Measurements from ENCODE around the gene OR2T10.

Gene OR2T10

GRCh38 chr1:248625971-248626370, 28.5 kb upstream of the OR2T10 start:
- Histone ChIP-seq H3K27ac (ENCODE audit: low read length) (no peak overlapping the region), H3K27me3 (ENCODE audit: low read depth, low read length) (no peaks in the 10 kb centered on the region), H3K4me1 (ENCODE audit: control insufficient read depth in 1 of 2, insufficient read depth in 2 of 2, low read length in 2 of 2) (no peaks in the 10 kb centered on the region), H3K4me3 (ENCODE audit: low read depth in 1 of 2, low read length in 2 of 2) (no peak overlapping the region), H3K9me3 (ENCODE audit: control insufficient read depth in 1 of 2, low read length in 2 of 2) (no peaks in the 10 kb centered on the region), H3K36me3 (ENCODE audit: control insufficient read depth in 1 of 2, insufficient read depth in 2 of 2, low read length in 2 of 2) (no peaks in the 10 kb centered on the region)

- no peaks in the 10 kb centered on the region for H3K9me3 ChIP-seq (ENCODE audit: control insufficient read depth in 1 of 2, low read length in 2 of 2)
- H3K27me3 ChIP-seq (ENCODE audit: low read depth, low read length) = no peaks in the 10 kb centered on the region
- no peaks in the 10 kb centered on the region for H3K36me3 ChIP-seq (ENCODE audit: control insufficient read depth in 1 of 2, insufficient read depth in 2 of 2, low read length in 2 of 2)
- H3K27ac ChIP-seq (ENCODE audit: low read length) = no peak overlapping the region
- no peak overlapping the region for H3K4me3 ChIP-seq (ENCODE audit: low read depth in 1 of 2, low read length in 2 of 2)
- H3K4me1 ChIP-seq (ENCODE audit: control insufficient read depth in 1 of 2, insufficient read depth in 2 of 2, low read length in 2 of 2) = no peaks in the 10 kb centered on the region
Observed at GRCh38 chr1:248625166-248625565, 27.7 kb upstream of the OR2T10 start.

GRCh38 chr1:248622570-248623001, 25.1 kb upstream of the OR2T10 start:
- Histone ChIP-seq H3K36me3 (ENCODE audit: control insufficient read depth in 1 of 2, insufficient read depth in 2 of 2, low read length in 2 of 2) (no peaks in the 10 kb centered on the region), H3K9me3 (ENCODE audit: control insufficient read depth in 1 of 2, low read length in 2 of 2) (no peaks in the 10 kb centered on the region), H3K4me3 (ENCODE audit: low read depth in 1 of 2, low read length in 2 of 2) (no peak overlapping the region), H3K27ac (ENCODE audit: low read length) (no peak overlapping the region), H3K4me1 (ENCODE audit: control insufficient read depth in 1 of 2, insufficient read depth in 2 of 2, low read length in 2 of 2) (no peaks in the 10 kb centered on the region), H3K27me3 (ENCODE audit: low read depth, low read length) (no peaks in the 10 kb centered on the region)

GRCh38 chr1:248621770-248622169, 24.3 kb upstream of the OR2T10 start:
- no peaks in the 10 kb centered on the region for H3K9me3 ChIP-seq (ENCODE audit: control insufficient read depth in 1 of 2, low read length in 2 of 2)
- H3K27me3 ChIP-seq (ENCODE audit: low read depth, low read length) = no peaks in the 10 kb centered on the region
- no peaks in the 10 kb centered on the region for H3K36me3 ChIP-seq (ENCODE audit: control insufficient read depth in 1 of 2, insufficient read depth in 2 of 2, low read length in 2 of 2)
- no peaks in the 10 kb centered on the region for H3K4me1 ChIP-seq (ENCODE audit: control insufficient read depth in 1 of 2, insufficient read depth in 2 of 2, low read length in 2 of 2)
- H3K27ac ChIP-seq (ENCODE audit: low read length) = no peak overlapping the region
- no peak overlapping the region for H3K4me3 ChIP-seq (ENCODE audit: low read depth in 1 of 2, low read length in 2 of 2)

- Histone ChIP-seq H3K4me3 (ENCODE audit: low read depth in 1 of 2, low read length in 2 of 2) (no peak overlapping the region), H3K27me3 (ENCODE audit: low read depth, low read length) (no peaks in the 10 kb centered on the region), H3K4me1 (ENCODE audit: control insufficient read depth in 1 of 2, insufficient read depth in 2 of 2, low read length in 2 of 2) (no peaks in the 10 kb centered on the region), H3K9me3 (ENCODE audit: control insufficient read depth in 1 of 2, low read length in 2 of 2) (no peaks in the 10 kb centered on the region), H3K27ac (ENCODE audit: low read length) (no peak overlapping the region), H3K36me3 (ENCODE audit: control insufficient read depth in 1 of 2, insufficient read depth in 2 of 2, low read length in 2 of 2) (no peaks in the 10 kb centered on the region)
Observed at GRCh38 chr1:248618878-248619277, 21.4 kb upstream of the OR2T10 start.

- Histone ChIP-seq H3K4me3 (ENCODE audit: low read depth in 1 of 2, low read length in 2 of 2) (no peak overlapping the region), H3K4me1 (ENCODE audit: control insufficient read depth in 1 of 2, insufficient read depth in 2 of 2, low read length in 2 of 2) (no peaks in the 10 kb centered on the region), H3K27me3 (ENCODE audit: low read depth, low read length) (no peaks in the 10 kb centered on the region), H3K27ac (ENCODE audit: low read length) (no peak overlapping the region), H3K36me3 (ENCODE audit: control insufficient read depth in 1 of 2, insufficient read depth in 2 of 2, low read length in 2 of 2) (no peaks in the 10 kb centered on the region), H3K9me3 (ENCODE audit: control insufficient read depth in 1 of 2, low read length in 2 of 2) (no peaks in the 10 kb centered on the region)
Observed at GRCh38 chr1:248618119-248618518, 20.6 kb upstream of the OR2T10 start.

- H3K4me1 ChIP-seq (ENCODE audit: control insufficient read depth in 1 of 2, insufficient read depth in 2 of 2, low read length in 2 of 2) = no peaks in the 10 kb centered on the region
- H3K27ac ChIP-seq (ENCODE audit: low read length) = no peak overlapping the region
- no peaks in the 10 kb centered on the region for H3K9me3 ChIP-seq (ENCODE audit: control insufficient read depth in 1 of 2, low read length in 2 of 2)
- H3K36me3 ChIP-seq (ENCODE audit: control insufficient read depth in 1 of 2, insufficient read depth in 2 of 2, low read length in 2 of 2) = no peaks in the 10 kb centered on the region
- H3K4me3 ChIP-seq (ENCODE audit: low read depth in 1 of 2, low read length in 2 of 2) = no peak overlapping the region
- H3K27me3 ChIP-seq (ENCODE audit: low read depth, low read length) = no peaks in the 10 kb centered on the region
Observed at GRCh38 chr1:248613742-248614141, 16.2 kb upstream of the OR2T10 start.

DNA sequence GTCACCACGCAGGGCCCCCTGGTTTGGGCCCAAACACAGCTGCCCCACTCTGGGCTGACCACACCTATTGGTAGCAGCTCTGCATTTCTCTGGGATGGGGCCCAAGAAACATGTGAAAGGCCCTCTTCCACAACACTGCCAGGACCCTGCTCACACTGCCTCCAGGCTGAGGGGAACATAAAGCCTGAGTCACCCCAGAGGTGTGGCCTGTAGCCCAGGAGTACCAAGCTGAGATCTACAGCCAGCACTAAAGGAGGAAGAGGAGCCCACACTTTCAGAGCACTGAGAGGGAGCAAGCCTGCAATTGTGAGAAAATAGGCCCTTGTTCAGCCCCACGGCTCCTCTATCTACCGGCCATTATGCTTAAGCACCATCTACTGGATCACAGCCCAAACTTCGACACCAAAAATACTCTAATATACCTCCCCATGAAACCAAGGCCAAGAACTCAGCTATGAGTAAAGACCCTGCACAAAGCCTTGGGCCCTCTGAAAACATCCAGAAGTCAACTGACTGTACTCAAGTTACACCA, 14.4 kb upstream of the OR2T10 start:
- H3K4me3 ChIP-seq (ENCODE audit: low read depth in 1 of 2, low read length in 2 of 2) = no peak overlapping the region
- no peaks in the 10 kb centered on the region for H3K4me1 ChIP-seq (ENCODE audit: control insufficient read depth in 1 of 2, insufficient read depth in 2 of 2, low read length in 2 of 2)
- H3K36me3 ChIP-seq (ENCODE audit: control insufficient read depth in 1 of 2, insufficient read depth in 2 of 2, low read length in 2 of 2) = no peaks in the 10 kb centered on the region
- H3K27ac ChIP-seq (ENCODE audit: low read length) = no peak overlapping the region
- H3K9me3 ChIP-seq (ENCODE audit: control insufficient read depth in 1 of 2, low read length in 2 of 2) = no peaks in the 10 kb centered on the region
- H3K27me3 ChIP-seq (ENCODE audit: low read depth, low read length) = no peaks in the 10 kb centered on the region

DNA sequence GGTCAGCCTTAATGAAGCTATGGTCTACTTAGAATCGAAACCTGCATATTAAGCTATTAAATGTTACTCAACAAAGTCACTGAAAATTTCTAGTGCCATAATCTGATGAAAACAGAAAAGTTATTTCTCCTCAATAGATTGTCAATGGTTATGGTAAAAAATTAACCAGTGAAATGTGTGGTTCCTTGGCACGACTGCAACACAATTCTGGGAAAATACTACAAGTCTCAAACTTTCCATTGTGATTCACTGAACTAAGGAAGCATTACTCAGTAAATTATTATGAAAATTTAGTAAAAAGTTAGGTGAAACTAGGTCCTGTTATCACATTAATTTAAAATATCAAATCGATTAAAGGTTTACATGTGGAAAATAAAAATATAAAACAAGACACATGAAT, 12.8 kb upstream of the OR2T10 start:
- Histone ChIP-seq H3K36me3 (ENCODE audit: control insufficient read depth in 1 of 2, insufficient read depth in 2 of 2, low read length in 2 of 2) (no peaks in the 10 kb centered on the region), H3K4me1 (ENCODE audit: control insufficient read depth in 1 of 2, insufficient read depth in 2 of 2, low read length in 2 of 2) (no peaks in the 10 kb centered on the region), H3K27me3 (ENCODE audit: low read depth, low read length) (no peaks in the 10 kb centered on the region), H3K9me3 (ENCODE audit: control insufficient read depth in 1 of 2, low read length in 2 of 2) (no peaks in the 10 kb centered on the region), H3K4me3 (ENCODE audit: low read depth in 1 of 2, low read length in 2 of 2) (no peak overlapping the region), H3K27ac (ENCODE audit: low read length) (no peak overlapping the region)

GRCh38 chr1:248599396-248599795, 1.9 kb upstream of the OR2T10 start:
- H3K36me3 ChIP-seq (ENCODE audit: control insufficient read depth in 1 of 2, insufficient read depth in 2 of 2, low read length in 2 of 2) = no peaks in the 10 kb centered on the region
- H3K27ac ChIP-seq (ENCODE audit: low read length) = no peak overlapping the region

DNA sequence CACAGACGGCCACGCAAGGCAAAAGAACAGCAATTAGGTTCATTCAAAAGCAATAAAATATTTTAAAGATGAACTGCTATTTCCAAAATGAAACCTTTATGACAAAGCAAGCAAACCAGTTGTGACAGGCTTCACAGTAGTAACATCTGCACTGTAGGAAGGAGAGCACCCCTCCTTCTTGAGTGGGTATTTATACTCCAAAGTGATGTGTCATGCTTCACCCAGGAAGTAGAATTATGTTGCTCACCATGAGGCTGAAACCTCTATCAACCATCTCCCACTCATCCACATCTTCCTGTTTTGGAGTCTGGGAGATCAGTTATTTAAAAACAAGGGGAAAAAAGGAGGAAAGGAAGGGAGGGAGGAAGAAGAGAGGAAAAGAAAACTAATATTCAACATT, 885 bp downstream of the OR2T10 start:
- H3K36me3 ChIP-seq (ENCODE audit: control insufficient read depth in 1 of 2, insufficient read depth in 2 of 2, low read length in 2 of 2) = no peaks in the 10 kb centered on the region
- no peak overlapping the region for H3K27ac ChIP-seq (ENCODE audit: low read length)
- no peaks in the 10 kb centered on the region for H3K4me1 ChIP-seq (ENCODE audit: control insufficient read depth in 1 of 2, insufficient read depth in 2 of 2, low read length in 2 of 2)
- no peaks in the 10 kb centered on the region for H3K27me3 ChIP-seq (ENCODE audit: low read depth, low read length)
- no peaks in the 10 kb centered on the region for H3K9me3 ChIP-seq (ENCODE audit: control insufficient read depth in 1 of 2, low read length in 2 of 2)
- no peak overlapping the region for H3K4me3 ChIP-seq (ENCODE audit: low read depth in 1 of 2, low read length in 2 of 2)

More at GRCh38 chr1:248599396-248599795, 1.9 kb upstream of the OR2T10 start:
- Histone ChIP-seq H3K27me3 (ENCODE audit: low read depth, low read length) (no peaks in the 10 kb centered on the region), H3K4me1 (ENCODE audit: control insufficient read depth in 1 of 2, insufficient read depth in 2 of 2, low read length in 2 of 2) (no peaks in the 10 kb centered on the region), H3K4me3 (ENCODE audit: low read depth in 1 of 2, low read length in 2 of 2) (no peak overlapping the region), H3K9me3 (ENCODE audit: control insufficient read depth in 1 of 2, low read length in 2 of 2) (no peaks in the 10 kb centered on the region)

- no peaks in the 10 kb centered on the region for H3K4me1 ChIP-seq (ENCODE audit: control insufficient read depth in 1 of 2, insufficient read depth in 2 of 2, low read length in 2 of 2)
- H3K27ac ChIP-seq (ENCODE audit: low read length) = no peak overlapping the region
- H3K36me3 ChIP-seq (ENCODE audit: control insufficient read depth in 1 of 2, insufficient read depth in 2 of 2, low read length in 2 of 2) = no peaks in the 10 kb centered on the region
- H3K4me3 ChIP-seq (ENCODE audit: low read depth in 1 of 2, low read length in 2 of 2) = no peak overlapping the region
- H3K27me3 ChIP-seq (ENCODE audit: low read depth, low read length) = no peaks in the 10 kb centered on the region
- H3K9me3 ChIP-seq (ENCODE audit: control insufficient read depth in 1 of 2, low read length in 2 of 2) = no peaks in the 10 kb centered on the region
Observed at GRCh38 chr1:248593226-248593625, 4.3 kb downstream of the OR2T10 start.

Data from muscle layer of duodenum (tissue), 2 donors.